Neural cell (in vitro differentiated cells): ENCODE measurements around the gene SLC24A2.

ENCODE experiments used
- EZH2 ChIP-seq: fragments of 200-600, 300-800 bp; shearing (Covaris generic), sonication (generic); IDR thresholded peaks from 2 replicates; pipeline ENCODE4 v1.6.1; 2014; ENCODE audit warnings: antibody characterized with exemption, low read length, borderline replicate concordance, mild to moderate bottlenecking; ENCODE audit not compliant: insufficient read depth, poor library complexity, severe bottlenecking
- POLR2AphosphoS5 ChIP-seq: IDR thresholded peaks from 2 replicates; pipeline ENCODE4 v1.6.1; 2012
- TF ChIP-seq, protein P1 (sequence below): fragments of 450-650 bp; IDR thresholded peaks from 2 replicates; pipeline ENCODE4 v1.5.1; 2014; ENCODE audit warnings: antibody characterized with exemption, mild to moderate bottlenecking, moderate library complexity; ENCODE audit not compliant: poor library complexity, severe bottlenecking

- TF ChIP-seq POLR2AphosphoS5 (no peak), EZH2 (no peak)
- TF ChIP-seq, protein P1, sequence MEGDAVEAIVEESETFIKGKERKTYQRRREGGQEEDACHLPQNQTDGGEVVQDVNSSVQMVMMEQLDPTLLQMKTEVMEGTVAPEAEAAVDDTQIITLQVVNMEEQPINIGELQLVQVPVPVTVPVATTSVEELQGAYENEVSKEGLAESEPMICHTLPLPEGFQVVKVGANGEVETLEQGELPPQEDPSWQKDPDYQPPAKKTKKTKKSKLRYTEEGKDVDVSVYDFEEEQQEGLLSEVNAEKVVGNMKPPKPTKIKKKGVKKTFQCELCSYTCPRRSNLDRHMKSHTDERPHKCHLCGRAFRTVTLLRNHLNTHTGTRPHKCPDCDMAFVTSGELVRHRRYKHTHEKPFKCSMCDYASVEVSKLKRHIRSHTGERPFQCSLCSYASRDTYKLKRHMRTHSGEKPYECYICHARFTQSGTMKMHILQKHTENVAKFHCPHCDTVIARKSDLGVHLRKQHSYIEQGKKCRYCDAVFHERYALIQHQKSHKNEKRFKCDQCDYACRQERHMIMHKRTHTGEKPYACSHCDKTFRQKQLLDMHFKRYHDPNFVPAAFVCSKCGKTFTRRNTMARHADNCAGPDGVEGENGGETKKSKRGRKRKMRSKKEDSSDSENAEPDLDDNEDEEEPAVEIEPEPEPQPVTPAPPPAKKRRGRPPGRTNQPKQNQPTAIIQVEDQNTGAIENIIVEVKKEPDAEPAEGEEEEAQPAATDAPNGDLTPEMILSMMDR = no peak
These were observed 42.6 kb downstream of the SLC24A2 start for GRCh38 chr9:19746223-19746622.
